Measurements from ENCODE around the gene BEX3. TPM values are rescaled to one million over a fixed set of nuclear protein-coding genes. Genes with fewer than 3 reads are reported as not detected.
"Not testable (repeated sequence)": the region's sequence is repeated elsewhere in the genome, so short reads cannot be mapped to it uniquely, and the experiment has no call there.

BEX3 gene
- total RNA-seq: 2.2 and 2.8 TPM in 2 replicates

DNA sequence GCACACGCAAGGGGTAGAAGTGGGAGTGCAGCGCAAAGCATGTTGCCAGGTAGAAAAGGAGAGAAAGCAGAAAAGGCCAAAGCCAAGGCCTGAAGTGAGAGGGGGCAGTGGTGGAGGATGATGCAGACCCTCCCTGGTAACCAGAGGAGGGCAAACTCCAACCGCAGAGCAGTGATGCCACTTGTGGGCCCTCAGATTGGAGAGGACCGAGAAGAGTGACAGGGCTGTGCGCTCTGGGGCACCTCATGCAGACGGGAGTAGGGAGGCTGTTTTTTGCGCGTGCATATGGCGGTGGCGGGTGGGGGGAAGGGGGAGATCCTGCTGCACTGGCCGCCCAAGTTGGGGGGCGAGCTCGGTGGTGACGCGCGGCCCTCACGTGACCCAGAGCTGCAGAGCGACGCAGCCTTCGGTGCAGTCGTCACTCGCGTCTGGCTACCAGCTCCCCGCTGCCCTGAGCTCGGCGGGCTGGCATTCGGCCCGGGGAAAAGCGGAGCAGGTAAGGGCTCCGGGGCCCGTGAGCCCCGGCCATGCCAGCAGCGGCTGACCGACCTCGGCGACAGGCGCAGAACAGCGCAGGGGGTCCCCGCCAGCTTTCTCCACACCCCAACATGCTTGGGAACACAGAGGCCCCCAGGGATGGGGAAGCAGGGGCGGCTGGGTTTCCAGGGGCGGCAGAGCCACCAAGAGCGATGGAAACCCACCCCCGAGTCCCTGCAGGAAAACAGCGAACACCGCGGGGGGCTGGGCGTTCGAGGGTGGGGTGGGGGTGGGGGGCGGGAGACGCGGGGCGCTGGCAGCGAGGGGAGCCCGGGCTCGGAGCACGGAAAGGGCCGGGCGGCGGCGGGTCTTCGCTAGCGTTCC is at the start of gene BEX3:
Gene BEX3 (plus strand): TSS at position 421 of the 861 bp plus-strand sequence. CDS start 984 bp downstream, outside the sequence.
- Mint-ChIP-seq H3K27ac (no peak within 1 kb of the TSS), H3K4me1 (ENCODE audit: low read depth) (peaks cover 5% of the 10 kb centered on the region), H3K9me3 (no peaks in the 10 kb centered on the region), H3K27me3 (ENCODE audit: insufficient read depth) (no peaks in the 10 kb centered on the region), H3K36me3 (ENCODE audit: low read depth) (no peaks in the 10 kb centered on the region), H3K4me3 (peak within 1 kb of the TSS; percentile 74)
- intact Hi-C loops (cut with micrococcal nuclease): no loop called here
- no peak for DNase-seq (ENCODE audit: low spot score)

DNA sequence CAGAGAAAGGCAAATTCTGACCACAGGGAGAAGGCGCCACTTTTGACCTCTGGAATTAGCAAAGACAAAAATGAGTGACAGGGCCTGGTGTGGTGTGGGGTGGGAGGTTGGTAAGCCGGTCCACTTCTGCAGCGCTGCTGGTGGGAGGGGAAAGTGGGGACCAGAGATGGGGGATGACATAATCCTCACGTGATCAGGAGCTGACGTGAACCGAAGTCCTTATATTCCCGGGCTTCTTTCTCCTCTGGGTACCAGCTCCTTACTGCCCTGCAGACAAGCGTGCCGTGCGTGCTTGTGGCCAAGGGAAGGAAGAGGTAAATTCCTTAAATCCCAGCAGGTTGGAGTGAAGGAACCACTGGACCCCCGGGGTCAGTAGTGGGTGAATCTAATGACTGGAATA is 46.3 kb upstream of the BEX3 start, which contains the start of gene TCEAL7:
Gene TCEAL7 (plus strand): TSS at position 249 of the 400 bp plus-strand sequence. CDS start 1,165 bp downstream, outside the sequence.
- intact Hi-C loops (cut with micrococcal nuclease): no loop called here
- no peak within 1 kb of the TSS for H3K27ac Mint-ChIP-seq
- no peak for DNase-seq (ENCODE audit: low spot score)
- peaks cover 11% of the 10 kb centered on the region for H3K27me3 Mint-ChIP-seq (ENCODE audit: insufficient read depth)
- no peaks in the 10 kb centered on the region for H3K36me3 Mint-ChIP-seq (ENCODE audit: low read depth)
- H3K4me1 Mint-ChIP-seq (ENCODE audit: low read depth): no peaks in the 10 kb centered on the region
- H3K4me3 Mint-ChIP-seq: no peak within 1 kb of the TSS
- no peaks in the 10 kb centered on the region for H3K9me3 Mint-ChIP-seq

DNA sequence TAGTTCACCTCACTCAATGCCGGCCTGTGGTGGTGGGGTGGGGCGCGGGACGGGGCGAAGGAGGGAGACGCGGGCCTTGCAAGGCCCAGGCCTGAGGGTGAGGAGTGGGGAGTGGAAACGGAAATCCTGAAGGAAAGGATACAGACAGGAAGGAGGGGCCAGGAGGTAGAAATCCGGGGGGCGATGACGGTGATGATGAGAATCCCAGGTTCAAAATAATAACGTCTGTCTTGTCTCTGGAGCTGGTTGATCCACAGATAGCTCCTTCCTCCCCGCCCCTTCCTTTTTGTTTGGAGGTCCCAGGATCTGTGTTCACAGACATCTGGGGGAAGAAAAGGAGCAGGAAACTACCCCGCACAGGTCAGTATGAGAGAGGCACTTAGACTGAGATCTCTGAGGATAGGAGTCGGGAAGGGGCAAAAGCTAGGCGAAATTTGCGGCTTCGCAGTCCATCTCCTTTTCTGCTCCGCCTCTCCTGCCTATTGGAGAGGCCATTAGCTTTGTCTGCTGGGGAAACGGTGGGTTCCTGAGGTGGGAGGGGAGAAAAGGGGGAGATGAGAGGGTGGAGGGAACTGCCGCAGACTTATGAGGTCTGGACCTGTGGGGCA is 45.6 kb upstream of the BEX3 start:
- Mint-ChIP-seq H3K4me1 (ENCODE audit: low read depth) (no peaks in the 10 kb centered on the region), H3K27me3 (ENCODE audit: insufficient read depth) (peaks cover 8% of the 10 kb centered on the region), H3K27ac (no peak overlapping the region), H3K4me3 (no peak overlapping the region), H3K36me3 (ENCODE audit: low read depth) (no peaks in the 10 kb centered on the region), H3K9me3 (no peaks in the 10 kb centered on the region)
- DNase-seq (ENCODE audit: low spot score): no peak
- intact Hi-C loops (cut with micrococcal nuclease): no loop called here

DNA sequence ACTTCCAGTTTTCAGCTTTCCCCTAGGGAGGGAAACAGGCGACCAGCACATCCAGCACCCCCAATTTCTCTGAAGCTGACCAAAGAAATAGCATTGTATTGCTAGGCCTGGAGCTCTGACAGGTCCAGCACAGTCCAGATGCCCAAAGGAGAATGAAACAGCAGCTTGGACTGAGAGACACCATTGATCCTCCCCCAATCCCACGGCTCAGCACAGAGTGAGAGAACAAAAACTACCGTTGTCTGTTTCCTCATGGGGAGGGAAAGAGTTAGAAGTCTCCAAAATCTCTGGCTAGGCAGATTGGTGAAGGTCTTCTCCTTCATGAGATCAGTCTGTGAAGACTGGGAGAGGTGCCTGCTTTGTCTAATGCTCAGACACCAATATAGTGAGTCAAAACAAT is 37.7 kb upstream of the BEX3 start:
- intact Hi-C loops (cut with micrococcal nuclease): no loop called here

DNA sequence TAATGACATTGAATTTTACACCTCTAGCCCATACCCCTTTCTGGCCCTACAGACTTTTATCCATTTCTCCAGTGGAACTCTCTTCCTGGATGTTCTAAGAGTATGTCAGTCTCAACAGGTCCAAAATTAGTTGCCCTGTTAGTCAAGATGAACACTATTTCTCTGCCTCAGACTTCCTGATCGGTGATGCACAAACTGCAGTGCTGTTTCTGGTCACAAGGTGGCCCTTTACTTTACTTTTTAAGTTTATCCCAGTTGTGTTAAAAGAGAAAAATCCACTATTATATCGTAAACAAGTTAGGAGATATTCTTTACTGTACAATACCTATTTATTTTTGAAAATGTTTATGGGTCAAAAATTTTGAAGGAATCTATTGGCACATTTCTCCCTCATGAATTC is 33.2 kb upstream of the BEX3 start:
- no peak overlapping the region for H3K27ac Mint-ChIP-seq
- peaks cover 5% of the 10 kb centered on the region for H3K27me3 Mint-ChIP-seq (ENCODE audit: insufficient read depth)
- H3K4me1 Mint-ChIP-seq (ENCODE audit: low read depth): no peaks in the 10 kb centered on the region
- no peaks in the 10 kb centered on the region for H3K9me3 Mint-ChIP-seq
- intact Hi-C loops (cut with micrococcal nuclease): loop anchor here (1.0 kb wide), 1 partner anchor 121 kb away; no protein-coding TSS in a partner anchor
- H3K36me3 Mint-ChIP-seq (ENCODE audit: low read depth): no peaks in the 10 kb centered on the region
- no peak for DNase-seq (ENCODE audit: low spot score)
- no peak overlapping the region for H3K4me3 Mint-ChIP-seq

More for the DNA sequence above, 37.7 kb upstream of the BEX3 start:
- no peaks in the 10 kb centered on the region for H3K36me3 Mint-ChIP-seq (ENCODE audit: low read depth)
- DNase-seq (ENCODE audit: low spot score): no peak
- no peak overlapping the region for H3K27ac Mint-ChIP-seq
- no peaks in the 10 kb centered on the region for H3K4me1 Mint-ChIP-seq (ENCODE audit: low read depth)
- no peak overlapping the region for H3K4me3 Mint-ChIP-seq
- H3K9me3 Mint-ChIP-seq: no peaks in the 10 kb centered on the region
- H3K27me3 Mint-ChIP-seq (ENCODE audit: insufficient read depth): peaks cover 8% of the 10 kb centered on the region

DNA sequence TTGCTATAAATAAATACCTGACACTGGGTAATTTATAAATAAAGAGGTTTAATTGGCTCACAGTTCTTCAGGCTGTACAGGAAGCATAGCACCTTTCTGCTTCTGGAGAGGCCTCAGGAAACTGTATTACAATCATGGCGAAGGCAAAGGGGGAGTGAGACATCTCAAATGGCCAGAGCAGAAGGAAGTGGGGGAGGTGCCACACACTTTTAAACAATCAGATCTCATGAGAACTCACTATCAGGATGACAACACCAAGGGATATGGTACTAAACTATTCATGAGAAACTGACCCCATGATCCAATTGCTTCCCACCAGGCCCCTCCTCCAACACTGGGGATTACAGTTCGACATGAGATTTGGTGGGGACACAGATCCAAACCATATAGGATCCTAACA is 31.7 kb upstream of the BEX3 start:
- Mint-ChIP-seq H3K4me3 (no peak overlapping the region), H3K27me3 (ENCODE audit: insufficient read depth) (peaks cover 5% of the 10 kb centered on the region), H3K4me1 (ENCODE audit: low read depth) (no peaks in the 10 kb centered on the region), H3K9me3 (no peaks in the 10 kb centered on the region), H3K36me3 (ENCODE audit: low read depth) (no peaks in the 10 kb centered on the region), H3K27ac (no peak overlapping the region)
- intact Hi-C loops (cut with micrococcal nuclease): no loop called here
- no peak for DNase-seq (ENCODE audit: low spot score)

DNA sequence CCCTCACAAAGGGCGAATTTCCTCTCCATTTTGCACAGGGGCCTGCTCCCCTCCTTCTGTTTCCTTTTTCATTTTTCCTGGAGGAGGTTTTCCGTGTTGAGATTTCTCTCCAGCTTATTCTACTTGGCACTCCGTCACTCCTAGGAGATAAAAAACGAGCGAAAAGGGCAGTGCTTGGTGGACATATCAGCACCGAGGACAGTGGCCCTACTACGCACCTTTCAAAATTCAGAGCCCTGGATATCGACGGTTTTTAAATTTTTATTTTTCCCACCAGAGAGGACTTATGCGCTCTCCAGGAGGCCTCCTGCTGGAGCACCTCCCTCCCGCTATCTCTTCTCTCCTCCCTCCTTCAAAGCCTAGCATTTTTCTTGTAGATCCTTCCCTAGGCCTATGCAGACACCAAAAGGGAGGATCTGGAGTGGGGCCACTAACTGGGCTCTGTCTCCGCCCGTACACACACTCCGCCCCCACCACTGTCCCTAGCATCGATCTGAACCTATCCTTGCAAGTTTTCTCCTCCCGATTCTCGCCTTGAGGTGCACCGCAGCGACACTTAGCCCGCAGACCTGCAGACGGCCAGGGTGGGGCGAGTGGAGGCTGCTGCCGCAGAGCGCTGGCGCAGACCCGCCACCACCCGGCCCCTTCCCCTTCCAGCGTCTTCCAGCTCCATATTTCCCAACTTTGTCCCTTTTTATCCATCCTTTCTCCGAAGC is 28.5 kb upstream of the BEX3 start:
- no peak for DNase-seq (ENCODE audit: low spot score)
- no peaks in the 10 kb centered on the region for H3K9me3 Mint-ChIP-seq
- H3K36me3 Mint-ChIP-seq (ENCODE audit: low read depth): no peaks in the 10 kb centered on the region
- no peaks in the 10 kb centered on the region for H3K4me1 Mint-ChIP-seq (ENCODE audit: low read depth)
- H3K27ac Mint-ChIP-seq: no peak overlapping the region
- no peak overlapping the region for H3K4me3 Mint-ChIP-seq
- intact Hi-C loops (cut with micrococcal nuclease): no loop called here
- H3K27me3 Mint-ChIP-seq (ENCODE audit: insufficient read depth): no peaks in the 10 kb centered on the region

DNA sequence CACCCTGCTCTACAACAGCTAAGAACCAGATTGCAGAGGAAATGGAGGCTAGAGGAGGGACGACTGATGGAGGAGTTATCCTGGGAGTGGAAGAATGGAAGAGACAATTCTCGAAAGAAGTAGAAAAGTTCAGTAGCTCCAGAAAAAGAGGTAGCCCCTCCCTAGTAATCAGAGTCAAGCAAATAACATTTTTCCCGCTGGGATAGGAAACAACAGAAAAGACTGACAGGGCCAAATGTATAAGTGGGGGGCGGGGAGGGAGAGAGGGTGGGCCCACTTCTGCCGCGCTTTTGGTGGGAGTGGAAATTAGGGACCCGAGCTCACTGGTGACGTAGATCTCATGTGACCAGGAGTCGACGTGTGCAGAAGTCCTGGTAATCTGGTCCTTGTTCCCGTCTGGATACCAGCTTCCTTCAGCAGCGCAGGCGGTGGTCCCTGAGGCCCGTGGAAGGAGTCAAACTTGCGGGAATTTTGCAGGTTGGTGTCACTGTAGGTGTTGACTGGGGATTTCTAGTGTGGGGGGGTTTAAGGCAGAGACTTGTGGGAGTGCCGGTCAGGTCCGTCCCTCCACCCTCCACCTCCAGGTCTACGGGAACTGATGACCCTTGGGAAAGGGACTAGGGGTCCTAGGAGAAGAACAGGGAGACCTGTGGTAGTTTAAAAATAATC is 20.1 kb upstream of the BEX3 start, which contains the start of gene TCEAL9:
Gene TCEAL9 (plus strand): TSS at position 377 of the 669 bp plus-strand sequence. CDS start 1,179 bp downstream, outside the sequence.
- Mint-ChIP-seq H3K36me3 (ENCODE audit: low read depth) (no peaks in the 10 kb centered on the region), H3K27me3 (ENCODE audit: insufficient read depth) (peaks cover 4% of the 10 kb centered on the region), H3K4me1 (ENCODE audit: low read depth) (peaks cover 9% of the 10 kb centered on the region), H3K4me3 (peak within 1 kb of the TSS; percentile 79), H3K27ac (no peak within 1 kb of the TSS), H3K9me3 (no peaks in the 10 kb centered on the region)
- intact Hi-C loops (cut with micrococcal nuclease): no loop called here
- DNase-seq (ENCODE audit: low spot score): no peak

DNA sequence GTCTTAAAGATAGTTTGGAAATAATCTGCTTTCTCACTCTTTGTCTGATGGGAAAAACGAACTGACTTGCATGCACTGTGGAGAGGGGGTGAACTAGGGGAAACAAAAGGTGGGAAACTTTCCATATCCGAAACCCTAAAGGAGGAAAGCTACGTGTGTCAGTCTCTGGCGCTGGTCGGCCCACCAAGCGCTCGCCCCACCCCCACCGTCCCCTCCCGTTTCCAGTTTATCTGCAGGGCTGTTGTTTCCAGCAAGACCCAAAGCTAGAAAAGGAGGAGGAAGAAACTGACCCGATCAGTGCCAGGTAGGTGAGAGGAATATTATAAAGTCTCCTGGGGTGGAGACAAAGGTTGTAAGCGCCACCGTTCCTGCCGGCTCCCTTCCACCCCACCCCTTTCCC is 19.5 kb upstream of the BEX3 start:
- H3K27ac Mint-ChIP-seq: no peak overlapping the region
- H3K4me3 Mint-ChIP-seq: peak overlapping the region; percentile 79
- H3K9me3 Mint-ChIP-seq: no peaks in the 10 kb centered on the region
- no peaks in the 10 kb centered on the region for H3K36me3 Mint-ChIP-seq (ENCODE audit: low read depth)
- intact Hi-C loops (cut with micrococcal nuclease): no loop called here
- H3K4me1 Mint-ChIP-seq (ENCODE audit: low read depth): peaks cover 9% of the 10 kb centered on the region
- peaks cover 4% of the 10 kb centered on the region for H3K27me3 Mint-ChIP-seq (ENCODE audit: insufficient read depth)
- no peak for DNase-seq (ENCODE audit: low spot score)

DNA sequence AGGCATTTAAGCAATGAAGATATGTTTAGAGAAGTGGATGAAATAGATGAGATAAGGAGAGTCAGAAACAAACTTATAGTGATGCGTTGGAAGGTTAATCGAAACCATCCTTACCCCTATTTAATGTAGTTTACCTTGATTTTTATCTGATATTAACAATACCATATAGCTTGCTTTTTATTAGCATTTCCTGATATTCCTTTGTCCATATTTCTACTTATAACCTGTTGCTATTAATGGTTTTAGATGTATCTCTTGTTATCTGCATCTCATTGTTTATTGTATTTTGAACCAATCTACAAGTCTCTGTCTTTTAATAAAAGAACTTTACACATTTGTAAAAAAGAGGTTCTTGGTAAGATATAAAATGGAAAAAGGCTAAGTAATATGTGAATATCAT is 18.5 kb upstream of the BEX3 start:
- intact Hi-C loops (cut with micrococcal nuclease): no loop called here
- Mint-ChIP-seq H3K4me3 (no peak overlapping the region), H3K27ac (no peak overlapping the region), H3K36me3 (ENCODE audit: low read depth) (no peaks in the 10 kb centered on the region), H3K27me3 (ENCODE audit: insufficient read depth) (peaks cover 4% of the 10 kb centered on the region), H3K9me3 (no peaks in the 10 kb centered on the region), H3K4me1 (ENCODE audit: low read depth) (peaks cover 9% of the 10 kb centered on the region)
- no peak for DNase-seq (ENCODE audit: low spot score)

DNA sequence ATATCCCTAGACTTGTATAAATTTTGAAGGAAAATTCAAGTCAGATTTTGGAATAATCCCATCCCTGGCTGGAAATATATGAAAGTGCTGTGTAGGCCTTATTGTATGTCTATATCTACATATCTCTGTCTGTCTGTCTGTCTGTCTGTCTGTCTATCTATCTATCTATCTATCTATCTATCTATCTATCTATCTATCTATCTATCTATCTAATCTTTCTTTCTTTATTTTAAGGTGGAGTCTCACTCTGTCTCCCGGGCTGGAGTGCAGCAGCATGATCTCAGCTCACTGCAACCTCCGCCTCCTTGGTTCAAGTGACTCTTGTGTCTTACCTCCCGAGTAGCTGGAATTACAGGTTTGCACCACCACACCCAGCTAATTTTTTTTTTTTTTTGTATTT is 16.7 kb upstream of the BEX3 start:
- H3K36me3 Mint-ChIP-seq (ENCODE audit: low read depth); H3K27ac Mint-ChIP-seq; H3K9me3 Mint-ChIP-seq; H3K27me3 Mint-ChIP-seq (ENCODE audit: insufficient read depth); intact Hi-C loops (cut with micrococcal nuclease); H3K4me3 Mint-ChIP-seq; H3K4me1 Mint-ChIP-seq (ENCODE audit: low read depth); DNase-seq (ENCODE audit: low spot score): not testable (repeated sequence)

DNA sequence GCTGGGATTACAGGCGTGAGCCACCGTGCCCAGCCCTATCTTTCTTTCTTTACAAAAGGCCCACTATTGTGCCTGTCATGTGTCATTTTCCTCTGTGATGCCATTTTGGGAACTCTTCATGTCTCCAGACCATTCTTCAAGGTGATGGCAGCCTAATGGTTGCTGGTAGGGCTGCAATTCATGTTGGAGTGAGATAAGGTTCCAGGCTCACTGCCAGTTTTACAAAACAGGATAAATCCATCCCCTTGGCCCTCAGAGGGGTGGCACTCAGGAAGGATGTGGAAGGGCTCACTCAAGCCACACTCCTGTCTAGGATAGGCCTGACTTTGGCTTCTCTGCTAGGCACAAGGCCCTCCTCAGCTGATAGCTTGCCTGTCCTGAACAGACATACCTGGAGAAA is 16.2 kb upstream of the BEX3 start:
- Mint-ChIP-seq H3K27ac (no peak overlapping the region), H3K4me1 (ENCODE audit: low read depth) (peaks cover 9% of the 10 kb centered on the region), H3K9me3 (no peaks in the 10 kb centered on the region), H3K36me3 (ENCODE audit: low read depth) (no peaks in the 10 kb centered on the region), H3K4me3 (no peak overlapping the region), H3K27me3 (ENCODE audit: insufficient read depth) (peaks cover 2% of the 10 kb centered on the region)
- no peak for DNase-seq (ENCODE audit: low spot score)
- intact Hi-C loops (cut with micrococcal nuclease): no loop called here
